ENCODE measurements around the gene CLCF1. TPM values are rescaled to one million over a fixed set of nuclear protein-coding genes. Genes with fewer than 3 reads are reported as not detected.
A peak's percentile ranks its signal among the peaks of the same experiment; 100 is the strongest.
"Not testable (repeated sequence)": the region's sequence is repeated elsewhere in the genome, so short reads cannot be mapped to it uniquely, and the experiment has no call there.

The CLCF1 gene
- total and polyA plus RNA-seq, 8 donors = 2.6 to 69.2 (median 5.4) TPM; not detected in 1

DNA sequence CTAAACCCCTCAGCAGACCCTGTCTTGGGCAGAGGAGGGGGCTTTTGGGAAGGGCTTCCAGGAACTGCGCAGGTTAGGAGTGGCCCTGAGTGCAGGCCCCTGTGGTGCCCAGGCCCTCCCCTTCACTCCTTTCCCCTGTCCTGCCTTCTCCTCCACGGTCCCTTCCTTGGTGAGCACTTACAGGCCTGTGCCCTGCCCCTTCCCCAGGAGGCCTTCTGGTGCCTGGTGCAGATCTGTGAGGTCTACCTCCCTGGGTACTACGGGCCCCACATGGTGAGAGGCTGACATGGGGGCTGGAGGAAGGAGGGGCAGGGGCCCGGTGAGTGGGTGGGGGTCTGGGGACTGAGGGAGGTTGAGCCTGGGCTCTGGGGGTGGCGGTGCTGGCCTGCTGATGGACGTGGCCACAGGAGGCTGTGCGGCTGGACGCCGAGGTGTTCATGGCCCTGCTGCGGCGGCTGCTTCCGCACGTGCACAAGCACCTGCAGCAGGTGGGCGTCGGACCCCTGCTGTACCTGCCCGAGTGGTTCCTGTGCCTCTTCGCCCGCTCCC, 33.1 kb upstream of the CLCF1 start:
- WGBS, 5 donors = 82 to 88% (median 85%) methylated on average over 15 to 18 of the region's 18 CpGs
- H3K36me3 ChIP-seq = no peaks in the 10 kb centered on the region
- no peak for DNase-seq
- peaks cover 9 to 59% (median 36%) of the 10 kb centered on the region in 4 donors for H3K4me1 ChIP-seq
- no peaks in the 10 kb centered on the region for H3K9me3 ChIP-seq
- H3K27me3 ChIP-seq = peaks cover 0 to 76% (median 0%) of the 10 kb centered on the region in 3 donors
- peak overlapping the region in 2 of 5 donors; percentile 0 to 57 for H3K27ac ChIP-seq
- H3K4me3 ChIP-seq = peak overlapping the region in 1 of 4 donors; percentile 2
- TF ChIP-seq POLR2AphosphoS5 (IDR thresholded peaks at IDR 0.05) = no peak
- TF ChIP-seq, protein P1, sequence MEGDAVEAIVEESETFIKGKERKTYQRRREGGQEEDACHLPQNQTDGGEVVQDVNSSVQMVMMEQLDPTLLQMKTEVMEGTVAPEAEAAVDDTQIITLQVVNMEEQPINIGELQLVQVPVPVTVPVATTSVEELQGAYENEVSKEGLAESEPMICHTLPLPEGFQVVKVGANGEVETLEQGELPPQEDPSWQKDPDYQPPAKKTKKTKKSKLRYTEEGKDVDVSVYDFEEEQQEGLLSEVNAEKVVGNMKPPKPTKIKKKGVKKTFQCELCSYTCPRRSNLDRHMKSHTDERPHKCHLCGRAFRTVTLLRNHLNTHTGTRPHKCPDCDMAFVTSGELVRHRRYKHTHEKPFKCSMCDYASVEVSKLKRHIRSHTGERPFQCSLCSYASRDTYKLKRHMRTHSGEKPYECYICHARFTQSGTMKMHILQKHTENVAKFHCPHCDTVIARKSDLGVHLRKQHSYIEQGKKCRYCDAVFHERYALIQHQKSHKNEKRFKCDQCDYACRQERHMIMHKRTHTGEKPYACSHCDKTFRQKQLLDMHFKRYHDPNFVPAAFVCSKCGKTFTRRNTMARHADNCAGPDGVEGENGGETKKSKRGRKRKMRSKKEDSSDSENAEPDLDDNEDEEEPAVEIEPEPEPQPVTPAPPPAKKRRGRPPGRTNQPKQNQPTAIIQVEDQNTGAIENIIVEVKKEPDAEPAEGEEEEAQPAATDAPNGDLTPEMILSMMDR (IDR thresholded peaks at IDR 0.05) = no peak
- no peak for TF ChIP-seq EP300 (IDR thresholded peaks at IDR 0.05)
- no peak for TF ChIP-seq POLR2A (IDR thresholded peaks at IDR 0.05)
- intact Hi-C loops (cut with DNase I; ENCODE audit: low total_unique reads) = no loop called here

DNA sequence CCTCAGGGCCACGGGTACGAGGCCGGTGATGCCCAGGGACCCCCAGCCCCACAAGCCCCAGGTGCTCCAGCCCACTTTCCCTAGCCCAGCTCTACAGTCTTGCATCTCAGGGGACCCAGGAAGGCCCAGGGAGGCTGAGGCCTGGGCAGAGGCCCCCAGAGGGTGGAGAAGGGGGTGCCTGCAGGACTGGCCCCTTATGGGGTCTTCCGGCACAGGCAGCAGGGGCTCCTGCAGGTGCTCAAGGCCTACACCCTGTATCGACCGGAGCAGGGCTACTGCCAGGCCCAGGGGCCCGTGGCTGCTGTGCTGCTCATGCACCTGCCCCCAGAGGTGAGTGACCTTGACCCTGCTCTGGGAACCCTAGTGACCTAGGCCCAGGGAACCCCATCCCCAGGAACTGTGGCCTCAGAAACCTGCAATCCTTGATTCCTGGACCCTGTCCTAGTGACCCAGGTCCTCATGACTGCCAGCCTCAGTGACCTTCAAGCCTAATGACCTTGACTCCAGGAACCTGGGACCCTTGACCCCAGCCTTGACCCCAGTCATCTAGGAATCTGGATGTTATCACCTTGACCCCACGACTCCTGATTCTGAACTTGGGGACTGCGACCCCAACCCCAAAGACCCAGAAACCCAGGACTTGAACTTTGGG, 32.4 kb upstream of the CLCF1 start:
- Histone ChIP-seq H3K27ac (peak overlapping the region in 2 of 5 donors; percentile 79 to 98), H3K4me3 (peak overlapping the region in 2 of 4 donors; percentile 42 to 43), H3K27me3 (peaks cover 0 to 69% (median 0%) of the 10 kb centered on the region in 3 donors), H3K9me3 (no peaks in the 10 kb centered on the region), H3K36me3 (no peaks in the 10 kb centered on the region), H3K4me1 (peaks cover 11 to 58% (median 36%) of the 10 kb centered on the region in 4 donors)
- TF ChIP-seq POLR2AphosphoS5 (IDR thresholded peaks at IDR 0.05) (no peak), POLR2A (IDR thresholded peaks at IDR 0.05) (no peak), EP300 (IDR thresholded peaks at IDR 0.05) (no peak)
- WGBS, 5 donors = 81 to 100% (median 85%) methylated on average over 4 to 9 of the region's 9 CpGs
- no peak for DNase-seq
- intact Hi-C loops (cut with DNase I; ENCODE audit: low total_unique reads) = no loop called here

DNA sequence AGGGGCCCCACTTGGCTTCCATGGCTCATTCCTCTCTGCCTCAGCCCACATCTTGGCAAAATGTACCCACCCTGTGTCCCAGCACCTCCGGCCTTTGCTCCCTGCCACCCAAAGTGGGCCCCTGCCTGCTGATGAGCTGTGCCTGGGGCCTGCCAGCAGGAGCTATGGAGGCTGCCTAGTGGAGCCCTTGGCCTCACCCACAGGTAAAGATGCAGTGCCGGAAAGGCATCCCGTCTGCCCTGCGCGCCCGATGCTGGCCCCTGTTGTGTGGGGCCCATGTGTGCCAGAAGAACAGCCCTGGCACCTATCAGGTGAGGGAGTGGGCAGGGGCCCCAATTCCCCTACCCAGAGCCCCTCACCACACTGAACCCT, 31.8 kb upstream of the CLCF1 start:
- 74 to 91% (median 85%) methylated on average over 4 to 6 of the region's 6 CpGs for WGBS, 5 donors
- Histone ChIP-seq H3K27me3 (peaks cover 0 to 62% (median 0%) of the 10 kb centered on the region in 3 donors), H3K4me3 (peak overlapping the region in 3 of 4 donors; percentile 42 to 43 (median 42)), H3K27ac (peak overlapping the region in 2 of 5 donors; percentile 79 to 98), H3K4me1 (peaks cover 17 to 58% (median 36%) of the 10 kb centered on the region in 4 donors), H3K9me3 (no peaks in the 10 kb centered on the region), H3K36me3 (peaks cover 0 to 5% (median under 1%) of the 10 kb centered on the region in 4 donors)
- DNase-seq = no peak
- TF ChIP-seq EP300 (IDR thresholded peaks at IDR 0.05) = no peak
- TF ChIP-seq, protein P1 (IDR thresholded peaks at IDR 0.05) = no peak
- TF ChIP-seq POLR2AphosphoS5 (IDR thresholded peaks at IDR 0.05) = no peak
- no peak for TF ChIP-seq POLR2A (IDR thresholded peaks at IDR 0.05)
- intact Hi-C loops (cut with DNase I; ENCODE audit: low total_unique reads) = no loop called here

DNA sequence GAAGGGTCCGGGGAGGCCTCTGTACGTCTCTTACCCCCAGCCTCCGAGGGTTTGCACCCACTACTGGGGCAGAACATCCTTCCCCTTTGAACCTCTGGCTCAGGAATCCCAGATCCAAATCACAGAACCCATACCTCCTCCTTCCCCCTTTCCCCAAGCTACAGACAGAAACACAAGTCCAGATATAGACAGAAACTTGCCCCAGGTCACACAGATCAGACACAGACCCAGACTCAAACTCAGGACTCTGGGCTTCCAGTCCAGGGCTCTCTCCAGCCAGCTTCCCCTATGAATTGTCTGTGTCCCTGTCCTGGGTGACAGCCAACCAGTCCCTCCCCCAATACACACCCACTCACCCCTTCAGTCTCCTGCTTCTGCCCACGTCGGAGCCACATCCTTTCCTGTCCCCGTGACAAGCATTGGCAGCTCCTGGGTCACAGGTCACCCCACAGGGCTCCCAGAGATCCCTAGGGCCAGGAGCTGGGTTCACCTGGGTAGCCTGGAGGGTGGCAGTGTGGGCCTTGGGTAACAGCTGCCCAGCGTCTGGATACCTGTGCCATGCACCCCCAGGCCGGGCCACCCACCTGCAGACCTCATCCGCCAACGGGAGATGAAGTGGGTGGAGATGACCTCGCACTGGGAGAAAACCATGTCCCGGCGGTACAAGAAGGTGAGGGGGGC, 31.3 kb upstream of the CLCF1 start:
- TF ChIP-seq POLR2AphosphoS5 (IDR thresholded peaks at IDR 0.05) (no peak), POLR2A (IDR thresholded peaks at IDR 0.05) (no peak), EP300 (IDR thresholded peaks at IDR 0.05) (no peak)
- TF ChIP-seq, protein P1 (IDR thresholded peaks at IDR 0.05) = no peak
- H3K27me3 ChIP-seq = peaks cover 0 to 57% (median 0%) of the 10 kb centered on the region in 3 donors
- 55 to 74% (median 62%) methylated on average over 12 to 13 of the region's 13 CpGs for WGBS, 5 donors

DNA sequence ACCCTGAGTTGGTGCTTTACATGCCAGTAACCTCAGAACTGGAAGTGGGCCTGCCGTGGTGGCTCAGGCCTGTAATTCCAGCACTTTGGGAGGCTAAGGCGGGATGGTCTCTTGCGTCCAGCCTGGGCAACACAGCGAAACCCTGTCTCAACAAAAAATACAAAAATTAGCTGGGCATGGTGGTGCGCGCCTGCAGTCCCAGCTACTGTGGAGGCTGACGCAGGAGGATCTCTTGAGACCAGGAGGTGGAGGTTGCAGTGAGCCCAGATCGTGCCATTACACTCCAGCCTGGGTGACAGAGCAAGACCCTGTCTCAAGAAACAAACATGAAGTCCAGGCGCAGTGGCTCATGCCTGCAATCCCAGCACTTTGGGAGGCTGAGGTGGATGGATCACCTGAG, 29.7 kb upstream of the CLCF1 start:
- Histone ChIP-seq H3K4me3 (peak overlapping the region in 1 of 4 donors; percentile 43), H3K27ac (peak overlapping the region in 4 of 5 donors; percentile 49 to 98 (median 68)), H3K36me3 (peaks cover 15 to 26% (median 21%) of the 10 kb centered on the region in 4 donors), H3K4me1 (peaks cover 31 to 58% (median 45%) of the 10 kb centered on the region in 4 donors), H3K27me3 (peaks cover 0 to 41% (median 0%) of the 10 kb centered on the region in 3 donors)
- H3K9me3 ChIP-seq; intact Hi-C loops (cut with DNase I; ENCODE audit: low total_unique reads); DNase-seq: not testable (repeated sequence)
- WGBS, 5 donors = 93 to 97% (median 96%) methylated on average over 9 of the region's 9 CpGs

More for the DNA sequence above, 31.3 kb upstream of the CLCF1 start:
- peak overlapping the region; percentile 24 to 43 (median 42) for H3K4me3 ChIP-seq
- peaks cover 0 to 10% (median 5%) of the 10 kb centered on the region in 4 donors for H3K36me3 ChIP-seq
- peak overlapping the region in 4 of 5 donors; percentile 49 to 98 (median 68) for H3K27ac ChIP-seq
- intact Hi-C loops (cut with DNase I; ENCODE audit: low total_unique reads) = no loop called here
- H3K4me1 ChIP-seq = peaks cover 22 to 58% (median 36%) of the 10 kb centered on the region in 4 donors
- H3K9me3 ChIP-seq = no peaks in the 10 kb centered on the region
- no peak for DNase-seq

DNA sequence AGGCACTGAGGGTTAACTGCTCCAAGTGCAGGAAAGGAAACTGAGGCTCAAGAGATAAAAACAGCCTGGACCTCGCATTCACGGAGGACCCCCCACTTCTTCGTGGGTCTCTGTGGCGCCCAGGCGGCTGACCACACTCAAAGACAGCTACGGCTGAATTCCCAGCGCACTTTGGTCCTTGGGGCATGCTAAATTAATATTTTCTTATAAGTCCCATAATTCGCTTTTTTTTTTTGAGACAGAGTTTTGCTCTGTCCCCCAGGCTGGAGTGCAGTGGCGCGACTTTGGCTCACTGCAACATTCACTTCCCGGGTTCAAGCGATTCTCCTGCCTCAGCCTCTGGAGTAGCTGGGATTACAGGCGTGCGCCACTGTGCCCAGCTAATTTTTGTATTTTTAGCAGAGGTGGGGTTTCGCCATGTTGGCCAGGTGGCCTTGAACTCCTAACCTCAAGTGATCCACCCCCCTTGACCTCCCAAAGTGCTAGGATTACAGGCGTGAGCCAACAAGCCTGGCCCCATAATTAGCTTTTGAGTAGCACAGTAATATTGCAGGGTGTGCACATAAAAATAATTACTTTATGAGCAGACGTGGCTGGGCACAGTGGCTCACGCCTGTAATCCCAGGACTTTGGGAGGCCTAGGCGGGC, 28.9 kb upstream of the CLCF1 start:
- WGBS, 5 donors = 52 to 58% (median 54%) methylated on average over 19 of the region's 19 CpGs
- H3K27ac ChIP-seq = peak overlapping the region; percentile 57 to 98 (median 95)
- peaks cover 23 to 34% (median 28%) of the 10 kb centered on the region in 4 donors for H3K36me3 ChIP-seq
- H3K4me1 ChIP-seq = peaks cover 31 to 59% (median 52%) of the 10 kb centered on the region in 4 donors
- H3K9me3 ChIP-seq; DNase-seq; intact Hi-C loops (cut with DNase I; ENCODE audit: low total_unique reads): not testable (repeated sequence)
- peak overlapping the region; percentile 77 to 98 (median 88) for H3K4me3 ChIP-seq
- H3K27me3 ChIP-seq = peaks cover 0 to 34% (median 0%) of the 10 kb centered on the region in 3 donors

All from stomach (tissue), 9 donors.